T-helper 2 cell treated with Interferon-gamma antibody and Interleukin-4, amounts not matched to agents 5 μg/mL and 100 μg/mL, for 36 hours (primary cell): ENCODE data around the gene ELOVL7.
"Not testable (repeated sequence)": the region's sequence is repeated elsewhere in the genome, so short reads cannot be mapped to it uniquely, and the experiment has no call there.

Source experiments
- DNase-seq: peaks from one replicate; pipeline ENCODE4 v3.0.0; 2021; ENCODE audit warnings: low spot score
- H3K27ac Mint-ChIP-seq: one replicate; pipeline ENCODE4 v1.8.0; 2021; ENCODE audit warnings: mild to moderate bottlenecking, mixed read lengths
- H3K27me3 Mint-ChIP-seq: one replicate; pipeline ENCODE4 v1.8.0; 2021; ENCODE audit warnings: low read depth, mixed read lengths
- H3K36me3 Mint-ChIP-seq: one replicate; pipeline ENCODE4 v1.8.0; 2021; ENCODE audit warnings: low read depth, mixed read lengths
- H3K4me1 Mint-ChIP-seq: one replicate; pipeline ENCODE4 v1.8.0; 2021; ENCODE audit warnings: low read depth, mixed read lengths
- H3K4me3 Mint-ChIP-seq: one replicate; pipeline ENCODE4 v1.8.0; 2022; ENCODE audit warnings: mild to moderate bottlenecking, moderate library complexity, mixed read lengths
- H3K9me3 Mint-ChIP-seq: one replicate; pipeline ENCODE4 v1.8.0; 2021; ENCODE audit warnings: mixed read lengths

The ELOVL7 gene

GRCh38 chr5:60738933-60739332 lies 105.1 kb downstream of the ELOVL7 start:
- Mint-ChIP-seq H3K9me3 (peaks cover 14% of the 10 kb centered on the region), H3K4me1 (no peaks in the 10 kb centered on the region), H3K36me3 (no peaks in the 10 kb centered on the region), H3K4me3 (no peak overlapping the region), H3K27me3 (no peaks in the 10 kb centered on the region), H3K27ac (no peak overlapping the region)
- DNase-seq, result no peak

GRCh38 chr5:60738461-60738860 lies 105.6 kb downstream of the ELOVL7 start:
- Mint-ChIP-seq H3K27me3 (no peaks in the 10 kb centered on the region), H3K4me1 (no peaks in the 10 kb centered on the region), H3K36me3 (no peaks in the 10 kb centered on the region), H3K27ac (no peak overlapping the region), H3K9me3 (peaks cover 14% of the 10 kb centered on the region), H3K4me3 (no peak overlapping the region)
- no peak for DNase-seq

GRCh38 chr5:60730858-60731257 lies 113.2 kb downstream of the ELOVL7 start:
- H3K27ac Mint-ChIP-seq, H3K4me1 Mint-ChIP-seq, H3K4me3 Mint-ChIP-seq, DNase-seq, H3K27me3 Mint-ChIP-seq, H3K36me3 Mint-ChIP-seq, H3K9me3 Mint-ChIP-seq: not testable (repeated sequence)

GRCh38 chr5:60727033-60727679 lies 116.9 kb downstream of the ELOVL7 start:
- H3K27me3 Mint-ChIP-seq, result peaks cover 3% of the 10 kb centered on the region

GRCh38 chr5:60724126-60724525 lies 119.9 kb downstream of the ELOVL7 start:
- Mint-ChIP-seq H3K4me1 (no peaks in the 10 kb centered on the region), H3K36me3 (no peaks in the 10 kb centered on the region)

More at GRCh38 chr5:60727033-60727679, 116.9 kb downstream of the ELOVL7 start:
- no peak for DNase-seq
- Mint-ChIP-seq H3K4me3 (no peak overlapping the region), H3K36me3 (no peaks in the 10 kb centered on the region), H3K4me1 (no peaks in the 10 kb centered on the region), H3K27ac (no peak overlapping the region), H3K9me3 (no peaks in the 10 kb centered on the region)

GRCh38 chr5:60722416-60722815 lies 121.7 kb downstream of the ELOVL7 start:
- no peak for DNase-seq
- no peaks in the 10 kb centered on the region for H3K36me3 Mint-ChIP-seq
- H3K4me1 Mint-ChIP-seq, result peaks cover 1% of the 10 kb centered on the region
- H3K27ac Mint-ChIP-seq, result no peak overlapping the region
- H3K4me3 Mint-ChIP-seq, result no peak overlapping the region
- H3K27me3 Mint-ChIP-seq, result peaks cover 11% of the 10 kb centered on the region
- peaks cover 3% of the 10 kb centered on the region for H3K9me3 Mint-ChIP-seq

More at GRCh38 chr5:60724126-60724525, 119.9 kb downstream of the ELOVL7 start:
- Mint-ChIP-seq H3K9me3 (no peaks in the 10 kb centered on the region), H3K27me3 (peaks cover 11% of the 10 kb centered on the region), H3K27ac (no peak overlapping the region), H3K4me3 (no peak overlapping the region)
- DNase-seq, result no peak

GRCh38 chr5:60719329-60719728 lies 124.7 kb downstream of the ELOVL7 start:
- Mint-ChIP-seq H3K4me1 (peaks cover 1% of the 10 kb centered on the region), H3K36me3 (no peaks in the 10 kb centered on the region), H3K9me3 (peaks cover 22% of the 10 kb centered on the region), H3K4me3 (no peak overlapping the region), H3K27ac (no peak overlapping the region), H3K27me3 (peaks cover 11% of the 10 kb centered on the region)
- DNase-seq, result no peak

GRCh38 chr5:60718166-60718892 lies 125.7 kb downstream of the ELOVL7 start:
- Mint-ChIP-seq H3K27me3 (peaks cover 11% of the 10 kb centered on the region), H3K36me3 (no peaks in the 10 kb centered on the region)

GRCh38 chr5:60715201-60715928 lies 128.7 kb downstream of the ELOVL7 start:
- not testable (repeated sequence) for H3K36me3 Mint-ChIP-seq, H3K27ac Mint-ChIP-seq, H3K27me3 Mint-ChIP-seq, H3K4me1 Mint-ChIP-seq, H3K4me3 Mint-ChIP-seq, DNase-seq
- H3K9me3 Mint-ChIP-seq, result peaks cover 30% of the 10 kb centered on the region

More at GRCh38 chr5:60718166-60718892, 125.7 kb downstream of the ELOVL7 start:
- Mint-ChIP-seq H3K4me1 (peaks cover 1% of the 10 kb centered on the region), H3K27ac (no peak overlapping the region), H3K9me3 (peaks cover 25% of the 10 kb centered on the region), H3K4me3 (no peak overlapping the region)
- DNase-seq, result no peak

- Mint-ChIP-seq H3K4me3 (no peak overlapping the region), H3K27ac (no peak overlapping the region), H3K27me3 (peaks cover 9% of the 10 kb centered on the region), H3K4me1 (peaks cover 1% of the 10 kb centered on the region), H3K36me3 (no peaks in the 10 kb centered on the region), H3K9me3 (peaks cover 30% of the 10 kb centered on the region)
- no peak for DNase-seq
Observed at GRCh38 chr5:60712950-60713349, 131.1 kb downstream of the ELOVL7 start.

GRCh38 chr5:60711892-60712291 lies 132.2 kb downstream of the ELOVL7 start:
- H3K9me3 Mint-ChIP-seq, result peaks cover 24% of the 10 kb centered on the region
- not testable (repeated sequence) for H3K4me3 Mint-ChIP-seq, H3K4me1 Mint-ChIP-seq, H3K36me3 Mint-ChIP-seq, DNase-seq, H3K27ac Mint-ChIP-seq, H3K27me3 Mint-ChIP-seq

GRCh38 chr5:60710362-60710761 lies 133.7 kb downstream of the ELOVL7 start:
- Mint-ChIP-seq H3K9me3 (peaks cover 15% of the 10 kb centered on the region), H3K27me3 (peaks cover 9% of the 10 kb centered on the region), H3K27ac (no peak overlapping the region), H3K4me1 (no peaks in the 10 kb centered on the region), H3K4me3 (no peak overlapping the region), H3K36me3 (no peaks in the 10 kb centered on the region)
- DNase-seq, result no peak

- Mint-ChIP-seq H3K4me1 (peaks cover 5% of the 10 kb centered on the region), H3K27ac (no peak overlapping the region), H3K27me3 (peaks cover 33% of the 10 kb centered on the region), H3K9me3 (no peaks in the 10 kb centered on the region), H3K36me3 (no peaks in the 10 kb centered on the region), H3K4me3 (no peak overlapping the region)
- DNase-seq, result no peak
Observed at GRCh38 chr5:60705144-60705543, 138.9 kb downstream of the ELOVL7 start.

GRCh38 chr5:60703944-60704343 lies 140.1 kb downstream of the ELOVL7 start:
- H3K9me3 Mint-ChIP-seq, result no peaks in the 10 kb centered on the region
- no peak overlapping the region for H3K27ac Mint-ChIP-seq
- DNase-seq, result no peak
- peaks cover 31% of the 10 kb centered on the region for H3K27me3 Mint-ChIP-seq
- no peaks in the 10 kb centered on the region for H3K36me3 Mint-ChIP-seq
- H3K4me3 Mint-ChIP-seq, result no peak overlapping the region
- peaks cover 7% of the 10 kb centered on the region for H3K4me1 Mint-ChIP-seq
